Prostate gland (tissue), 2 donors: Measurements from ENCODE around the gene ECEL1.

Experiments used
- CTCF ChIP-seq, 4 experiments: fragments of 200-600 bp in 2 of 4; fragments of 450-650 bp in 2 of 4; sonication (generic) in 2 of 4; IDR thresholded peaks; 1 replicate in 3 of 4; 2 replicates in 1 of 4; pipeline ENCODE4 v1.5.1; 2016 to 2019; ENCODE audit warnings: antibody characterized with exemption in 4 of 4, mild to moderate bottlenecking in 2 of 4, moderate library complexity in 2 of 4
- POLR2AphosphoS5 ChIP-seq: sonication (generic); formaldehyde crosslinking; IDR thresholded peaks from one replicate; pipeline ENCODE4 v1.6.1; 2017; ENCODE audit warnings: antibody characterized with exemption

GRCh38 chr2:232431705-232432590, 55.7 kb downstream of the ECEL1 start:
- TF ChIP-seq POLR2AphosphoS5 (no peak), CTCF (IDR thresholded peaks at IDR 0.05) (no peak)
